A673 (cell line): ENCODE data around the gene PRR5L. TPM values are rescaled to one million over a fixed set of nuclear protein-coding genes. Genes with fewer than 3 reads are reported as not detected.

Source experiments
- BruUV-seq: library from RNA; stranded (reverse); fragments of 400-500 nt; replicated peaks from 2 replicates; lab custom pipeline; 2021; lab: Mats Ljungman, UMichigan
- CTCF ChIA-PET: fragments of 300-600 bp; sonication (Branson Sonifier 250); formaldehyde crosslinking; loops from one replicate; lab custom pipeline; 2022; ENCODE audit warnings: antibody characterized with exemption; lab: Charles Lee
- POLR2A ChIA-PET: fragments of 300-600 bp; sonication (Branson Sonifier 250); formaldehyde crosslinking; loops from one replicate; lab custom pipeline; 2022; ENCODE audit warnings: antibody characterized with exemption; ENCODE audit not compliant: low non-redundant PET; lab: Charles Lee
- DNase-seq: peaks from one replicate; pipeline ENCODE4 v3.0.0-alpha.2; 2015; ENCODE audit warnings: low spot score
- H3K27ac ChIP-seq: fragments of 200-600 bp; sonication (generic); 2 replicates; pipeline ENCODE4 v1.5.1; 2016; ENCODE audit warnings: mixed run types, low read depth, mild to moderate bottlenecking, mixed read lengths, antibody characterized with exemption, low read length; ENCODE audit not compliant: poor library complexity, severe bottlenecking
- H3K27me3 ChIP-seq: fragments of 200-600 bp; sonication (generic); replicated peaks from 2 replicates; pipeline ENCODE4 v1.6.1; 2017; ENCODE audit warnings: mixed run types, low read depth, mild to moderate bottlenecking, mixed read lengths, antibody characterized with exemption, low read length; ENCODE audit not compliant: insufficient read depth, poor library complexity
- H3K36me3 ChIP-seq: fragments of 200-600 bp; sonication (generic); 2 replicates; pipeline ENCODE4 v1.6.1; 2016; ENCODE audit warnings: mixed run types, mild to moderate bottlenecking, mixed read lengths, antibody characterized with exemption, low read length; ENCODE audit not compliant: insufficient read depth, poor library complexity, severe bottlenecking
- H3K4me1 ChIP-seq: fragments of 200-600 bp; sonication (generic); 2 replicates; pipeline ENCODE4 v1.6.1; 2017; ENCODE audit warnings: mixed run types, mild to moderate bottlenecking, mixed read lengths, antibody characterized with exemption, low read length; ENCODE audit not compliant: insufficient read depth, poor library complexity, severe bottlenecking
- H3K4me3 ChIP-seq: fragments of 200-600 bp; sonication (generic); 2 replicates; pipeline ENCODE4 v1.5.1; 2016; ENCODE audit warnings: low read depth, mixed run types, mild to moderate bottlenecking, mixed read lengths, low read length; ENCODE audit not compliant: poor library complexity, severe bottlenecking
- H3K9me3 ChIP-seq: fragments of 200-600 bp; sonication (generic); 2 replicates; pipeline ENCODE4 v1.6.1; 2016; ENCODE audit warnings: mixed run types, low read depth, mild to moderate bottlenecking, mixed read lengths, antibody characterized with exemption, low read length; ENCODE audit not compliant: poor library complexity, severe bottlenecking
- EZH2 ChIP-seq: fragments of 200-600 bp; sonication (generic); IDR thresholded peaks from 2 replicates; pipeline ENCODE4 v1.6.1; 2017; ENCODE audit warnings: borderline replicate concordance, low read depth, mild to moderate bottlenecking, mixed read lengths, antibody characterized with exemption, low read length; ENCODE audit not compliant: poor library complexity, severe bottlenecking
- intact Hi-C: fragments of 100-400 bp; cut with micrococcal nuclease; formaldehyde crosslinking; loops from one replicate; pipeline ENCODE4 v1.10.0; 2022; ENCODE audit not compliant: unreplicated experiment
- total RNA-seq: library from RNA; stranded (reverse); gene quantifications from 2 replicates; pipeline ENCODE4 v1.2.3, GENCODE V29; 2021
- TF ChIP-seq, protein P1 (sequence below): fragments of 300-800, 200-600 bp; sonication (generic); conservative IDR thresholded peaks from 2 replicates; pipeline ENCODE4 v1.5.1; 2017; ENCODE audit warnings: low read depth, mild to moderate bottlenecking, antibody characterized with exemption, low read length, moderate library complexity, mixed read lengths

The PRR5L gene
- total RNA-seq, 1 experiment from 2014 or later = 102 TPM

GRCh38 chr11:36278531-36279282 is 17.4 kb upstream of the PRR5L start:
- DNase-seq = no peak
- H3K27me3 ChIP-seq = no peaks in the 10 kb centered on the region

DNA sequence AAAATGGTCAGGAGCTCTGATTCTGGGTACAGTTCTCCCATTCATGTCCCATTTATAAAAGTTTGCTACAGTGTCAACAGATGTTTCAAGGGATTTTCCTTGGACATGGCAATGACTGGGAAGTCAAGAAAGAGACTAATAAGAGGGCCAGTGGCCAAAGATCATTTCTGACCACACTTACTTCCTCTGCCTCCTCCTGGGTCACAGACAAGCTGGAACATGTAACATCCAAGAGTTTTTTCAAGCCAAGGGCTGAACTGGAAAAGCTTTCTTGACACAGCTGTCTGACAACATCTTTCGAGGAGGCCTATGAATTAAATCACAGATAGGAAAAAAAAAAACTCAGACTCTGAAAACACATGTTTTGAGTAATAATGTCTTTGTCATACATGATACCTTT is 15.6 kb upstream of the PRR5L start:
- no peaks in the 10 kb centered on the region for H3K27me3 ChIP-seq
- no peak overlapping the region for H3K27ac ChIP-seq
- H3K9me3 ChIP-seq = no peaks in the 10 kb centered on the region
- DNase-seq = no peak
- H3K4me3 ChIP-seq = no peak overlapping the region
- intact Hi-C loops = no loop called here
- ChIA-PET CTCF (no interaction called here), POLR2A (interaction anchor here (0.6 kb wide), 1 partner anchor 192 kb away, joined by 3 read pairs; no protein-coding TSS in a partner anchor)
- H3K4me1 ChIP-seq = no peaks in the 10 kb centered on the region
- no peaks in the 10 kb centered on the region for H3K36me3 ChIP-seq
- BruUV-seq = no TSS peak
- TF ChIP-seq, protein P1, sequence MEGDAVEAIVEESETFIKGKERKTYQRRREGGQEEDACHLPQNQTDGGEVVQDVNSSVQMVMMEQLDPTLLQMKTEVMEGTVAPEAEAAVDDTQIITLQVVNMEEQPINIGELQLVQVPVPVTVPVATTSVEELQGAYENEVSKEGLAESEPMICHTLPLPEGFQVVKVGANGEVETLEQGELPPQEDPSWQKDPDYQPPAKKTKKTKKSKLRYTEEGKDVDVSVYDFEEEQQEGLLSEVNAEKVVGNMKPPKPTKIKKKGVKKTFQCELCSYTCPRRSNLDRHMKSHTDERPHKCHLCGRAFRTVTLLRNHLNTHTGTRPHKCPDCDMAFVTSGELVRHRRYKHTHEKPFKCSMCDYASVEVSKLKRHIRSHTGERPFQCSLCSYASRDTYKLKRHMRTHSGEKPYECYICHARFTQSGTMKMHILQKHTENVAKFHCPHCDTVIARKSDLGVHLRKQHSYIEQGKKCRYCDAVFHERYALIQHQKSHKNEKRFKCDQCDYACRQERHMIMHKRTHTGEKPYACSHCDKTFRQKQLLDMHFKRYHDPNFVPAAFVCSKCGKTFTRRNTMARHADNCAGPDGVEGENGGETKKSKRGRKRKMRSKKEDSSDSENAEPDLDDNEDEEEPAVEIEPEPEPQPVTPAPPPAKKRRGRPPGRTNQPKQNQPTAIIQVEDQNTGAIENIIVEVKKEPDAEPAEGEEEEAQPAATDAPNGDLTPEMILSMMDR = no peak
- no peak for TF ChIP-seq EZH2

More at GRCh38 chr11:36278531-36279282, 17.4 kb upstream of the PRR5L start:
- no peaks in the 10 kb centered on the region for H3K36me3 ChIP-seq
- POLR2A ChIA-PET = no interaction called here
- no peak overlapping the region for H3K27ac ChIP-seq
- no TSS peak for BruUV-seq
- no peaks in the 10 kb centered on the region for H3K9me3 ChIP-seq
- CTCF ChIA-PET = interaction anchor here (0.8 kb wide), 1 partner anchor 20 kb away, joined by 5 read pairs; no protein-coding TSS in a partner anchor
- intact Hi-C loops = no loop called here
- TF ChIP-seq EZH2 = no peak
- TF ChIP-seq, protein P1 = no peak
- H3K4me1 ChIP-seq = no peaks in the 10 kb centered on the region
- no peak overlapping the region for H3K4me3 ChIP-seq

DNA sequence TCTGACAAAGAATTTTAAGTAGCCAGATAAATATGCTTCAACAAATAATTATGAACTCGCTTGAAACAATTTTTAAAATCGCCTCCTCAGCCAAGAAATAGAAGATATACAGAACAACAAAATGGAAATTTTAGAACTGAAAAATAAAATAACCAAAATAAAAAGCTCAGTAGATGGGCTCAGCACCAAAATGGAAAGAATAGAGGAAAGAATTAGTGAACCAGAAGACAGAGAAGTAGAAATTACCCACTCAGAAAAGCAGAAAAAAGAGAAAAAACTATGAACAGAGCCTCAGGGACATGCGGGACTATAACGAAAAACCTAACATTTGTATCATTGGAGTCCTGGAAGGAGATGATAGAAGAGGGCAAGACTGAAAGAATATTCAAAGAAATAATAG is 14.2 kb upstream of the PRR5L start:
- CTCF ChIA-PET = no interaction called here
- H3K4me3 ChIP-seq = no peak overlapping the region
- no peak overlapping the region for H3K27ac ChIP-seq
- BruUV-seq = no TSS peak
- no peaks in the 10 kb centered on the region for H3K27me3 ChIP-seq
- no peaks in the 10 kb centered on the region for H3K4me1 ChIP-seq
- no peaks in the 10 kb centered on the region for H3K36me3 ChIP-seq
- DNase-seq = no peak
- TF ChIP-seq, protein P1 = no peak
- no peak for TF ChIP-seq EZH2
- intact Hi-C loops = no loop called here
- H3K9me3 ChIP-seq = no peaks in the 10 kb centered on the region
- POLR2A ChIA-PET = no interaction called here
